ENCODE results near the gene PTPRN2. TPM values are rescaled to one million over a fixed set of nuclear protein-coding genes. Genes with fewer than 3 reads are reported as not detected.

The PTPRN2 gene
- total and polyA plus RNA-seq, 8 donors = 12.2 to 49.2 (median 31.8) TPM

- FAIRE-seq (no peak), DNase-seq (no peak), ATAC-seq (no peak)
- Histone ChIP-seq H3K9me3 (no peaks in the 10 kb centered on the region), H3K36me3 (no peaks in the 10 kb centered on the region), H3K4me3 (no peak overlapping the region), H3K27me3 (no peaks in the 10 kb centered on the region), H3K27ac (no peak overlapping the region), H3K4me1 (no peaks in the 10 kb centered on the region)
- intact Hi-C loops (cut with DNase I) = no loop called here
- WGBS, 2 donors = 87 to 89% methylated on average over 5 of the region's 5 CpGs
- TF ChIP-seq CTCF (IDR thresholded peaks at IDR 0.05) = no peak
These were observed 294.7 kb downstream of the PTPRN2 start for GRCh38 chr7:158292948-158293347.

GRCh38 chr7:158291998-158292397 is 295.6 kb downstream of the PTPRN2 start:
- Histone ChIP-seq H3K9me3 (no peaks in the 10 kb centered on the region), H3K4me3 (no peak overlapping the region), H3K4me1 (no peaks in the 10 kb centered on the region), H3K27me3 (no peaks in the 10 kb centered on the region), H3K36me3 (no peaks in the 10 kb centered on the region), H3K27ac (no peak overlapping the region)
- DNase-seq = no peak
- WGBS, 2 donors = 73 to 77% methylated on average over 4 of the region's 4 CpGs
- intact Hi-C loops (cut with DNase I) = no loop called here
- ATAC-seq = no peak
- FAIRE-seq = no peak
- no peak for TF ChIP-seq CTCF (IDR thresholded peaks at IDR 0.05)

- intact Hi-C loops (cut with DNase I) = no loop called here
- H3K4me3 ChIP-seq = no peak overlapping the region
- no peak for DNase-seq
- no peak for ATAC-seq
- TF ChIP-seq CTCF (IDR thresholded peaks at IDR 0.05) = no peak
- H3K27ac ChIP-seq = no peak overlapping the region
- 93 to 94% methylated on average over 5 of the region's 5 CpGs for WGBS, 2 donors
- H3K36me3 ChIP-seq = no peaks in the 10 kb centered on the region
- no peak for FAIRE-seq
- no peaks in the 10 kb centered on the region for H3K9me3 ChIP-seq
- no peaks in the 10 kb centered on the region for H3K4me1 ChIP-seq
- H3K27me3 ChIP-seq = no peaks in the 10 kb centered on the region
These were observed 297.7 kb downstream of the PTPRN2 start for GRCh38 chr7:158289761-158290523.

GRCh38 chr7:158289231-158289630 is 298.4 kb downstream of the PTPRN2 start:
- Histone ChIP-seq H3K4me1 (no peaks in the 10 kb centered on the region), H3K27me3 (no peaks in the 10 kb centered on the region), H3K4me3 (no peak overlapping the region), H3K36me3 (no peaks in the 10 kb centered on the region), H3K9me3 (no peaks in the 10 kb centered on the region), H3K27ac (no peak overlapping the region)
- no peak for ATAC-seq
- WGBS, 2 donors = 84 to 93% methylated on average over 2 of the region's 2 CpGs
- intact Hi-C loops (cut with DNase I) = no loop called here
- no peak for FAIRE-seq
- no peak for TF ChIP-seq CTCF (IDR thresholded peaks at IDR 0.05)
- no peak for DNase-seq

GRCh38 chr7:158286210-158286609 is 301.4 kb downstream of the PTPRN2 start:
- intact Hi-C loops (cut with DNase I) = no loop called here

More at GRCh38 chr7:158286210-158286609, 301.4 kb downstream of the PTPRN2 start:
- no peaks in the 10 kb centered on the region for H3K4me1 ChIP-seq
- no peak for FAIRE-seq
- H3K9me3 ChIP-seq = no peaks in the 10 kb centered on the region
- no peak for DNase-seq
- no peak overlapping the region for H3K27ac ChIP-seq
- no peak for ATAC-seq
- no peak for TF ChIP-seq CTCF (IDR thresholded peaks at IDR 0.05)
- no peaks in the 10 kb centered on the region for H3K27me3 ChIP-seq
- WGBS, 2 donors = 93% methylated on average over 2 of the region's 2 CpGs
- no peak overlapping the region for H3K4me3 ChIP-seq
- no peaks in the 10 kb centered on the region for H3K36me3 ChIP-seq
